Ureter (tissue), 1 donor: ENCODE measurements around the gene NRG3. TPM values are rescaled to one million over a fixed set of nuclear protein-coding genes. Genes with fewer than 3 reads are reported as not detected.
"Not testable (repeated sequence)": the region's sequence is repeated elsewhere in the genome, so short reads cannot be mapped to it uniquely, and the experiment has no call there.

Source experiments
- DNase-seq: peaks from one replicate; pipeline ENCODE4 v3.0.0-alpha.2; 2020; ENCODE audit warnings: low spot score
- total RNA-seq: library from RNA; stranded (reverse); gene quantifications from one replicate; pipeline ENCODE4 v1.2.4, GENCODE V29; 2023
- donor health status: DM: yes; HTN: yes; CAD: no.

Gene NRG3
- total RNA-seq, 1 donor from 2014 or later = 0.57 TPM

DNA sequence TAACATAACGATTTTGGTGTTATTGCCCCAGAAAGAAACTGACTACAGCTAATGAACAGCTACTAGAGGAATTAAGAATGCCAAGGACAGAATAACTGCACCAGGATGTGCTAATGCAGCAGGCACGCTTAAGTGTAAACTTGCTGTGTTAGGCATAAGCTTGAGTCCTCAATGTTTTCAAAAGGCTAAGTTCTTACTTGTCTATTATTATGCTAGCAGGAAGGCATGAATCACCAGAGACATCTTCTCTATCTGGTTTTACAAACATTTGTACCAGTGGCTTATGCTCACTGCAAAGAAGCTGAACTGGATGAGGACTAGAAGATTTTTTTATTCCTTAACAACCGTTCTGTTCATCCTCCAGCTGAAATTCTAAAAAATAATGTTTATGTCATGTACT is 1035.3 kb downstream of the NRG3 start:
- DNase-seq = no peak

GRCh38 chr10:82914655-82915136 is 1039.7 kb downstream of the NRG3 start:
- no peak for DNase-seq

DNA sequence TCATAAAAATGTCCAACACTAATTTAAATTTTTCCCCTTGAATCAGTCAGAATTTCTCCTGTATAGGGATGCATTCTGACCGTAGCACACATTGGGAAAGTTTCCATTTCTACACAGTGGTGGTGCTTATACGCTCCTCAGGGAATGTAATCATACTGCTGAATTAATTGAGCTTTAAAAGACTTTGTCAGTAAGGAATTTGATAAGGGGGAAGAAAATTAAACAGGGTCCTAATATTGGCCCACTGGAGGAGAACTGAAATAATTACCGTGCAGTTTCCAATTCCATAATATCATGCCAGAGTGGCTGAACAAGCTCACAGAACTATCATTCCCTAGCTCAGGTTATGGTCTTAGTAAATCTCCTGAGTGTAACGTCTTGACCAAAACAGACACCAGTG is 1041.9 kb downstream of the NRG3 start:
- no peak for DNase-seq

GRCh38 chr10:82918022-82918421 is 1043.0 kb downstream of the NRG3 start:
- no peak for DNase-seq

- DNase-seq = no peak
Measured at GRCh38 chr10:82922046-82922445, 1047.1 kb downstream of the NRG3 start.

- no peak for DNase-seq
Measured at GRCh38 chr10:82922755-82923154, 1047.8 kb downstream of the NRG3 start.

DNA sequence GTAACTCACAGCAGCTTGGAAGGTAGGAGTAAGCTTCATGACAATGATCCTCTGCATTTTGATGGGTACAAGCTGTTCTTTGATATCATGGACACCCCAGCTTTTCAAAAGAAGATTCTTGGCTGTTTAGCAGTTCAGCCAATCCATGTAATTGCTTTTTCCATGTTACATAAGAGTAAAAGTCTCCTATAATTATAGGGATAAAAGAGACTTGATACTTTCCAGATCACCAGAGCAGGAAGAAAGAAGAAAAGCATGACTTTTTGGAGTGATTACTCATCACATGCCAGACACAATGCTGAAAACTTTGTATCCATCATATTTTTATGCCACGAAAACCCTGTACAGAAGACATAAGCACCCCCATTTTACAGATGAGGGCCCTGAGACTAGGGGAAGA is 1049.7 kb downstream of the NRG3 start:
- no peak for DNase-seq

DNA sequence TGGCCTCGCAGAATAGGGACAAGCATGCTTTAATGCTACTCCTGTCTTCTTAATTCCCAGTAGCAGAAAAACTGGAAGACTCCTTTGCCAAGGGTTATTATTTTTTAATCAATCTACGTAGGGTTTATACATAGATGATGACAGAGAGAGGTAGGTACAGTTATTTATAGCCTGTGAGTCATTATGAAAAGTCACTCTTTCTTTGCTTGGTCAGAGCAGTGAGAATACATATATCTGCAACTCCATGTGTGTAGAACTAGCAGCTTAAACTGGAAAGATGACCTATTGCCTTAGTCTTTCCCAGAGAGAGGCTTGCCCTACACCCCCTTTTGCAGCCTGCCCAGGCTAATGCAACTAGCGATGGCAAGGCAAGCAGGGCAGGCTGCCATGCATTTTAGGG is 1050.6 kb downstream of the NRG3 start:
- no peak for DNase-seq

DNA sequence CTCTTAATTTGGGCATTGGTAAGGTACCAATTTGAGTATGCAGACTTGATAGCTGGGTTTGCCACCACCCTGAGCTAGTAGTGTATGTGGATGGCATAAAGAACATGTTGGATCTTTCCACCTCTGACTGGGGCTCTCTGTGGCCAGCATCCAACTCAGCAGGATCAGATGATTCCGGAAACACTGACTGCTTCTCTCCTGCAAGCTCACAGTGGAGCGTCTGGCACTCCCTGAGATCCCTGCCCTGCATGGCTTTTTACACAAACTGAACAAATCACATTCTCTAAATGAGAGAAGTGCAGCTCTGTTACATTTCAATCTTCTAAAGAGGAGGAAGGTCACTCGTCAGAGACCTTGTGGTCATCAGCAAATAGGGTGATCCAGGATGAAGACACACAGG is 1057.5 kb downstream of the NRG3 start:
- DNase-seq = no peak

DNA sequence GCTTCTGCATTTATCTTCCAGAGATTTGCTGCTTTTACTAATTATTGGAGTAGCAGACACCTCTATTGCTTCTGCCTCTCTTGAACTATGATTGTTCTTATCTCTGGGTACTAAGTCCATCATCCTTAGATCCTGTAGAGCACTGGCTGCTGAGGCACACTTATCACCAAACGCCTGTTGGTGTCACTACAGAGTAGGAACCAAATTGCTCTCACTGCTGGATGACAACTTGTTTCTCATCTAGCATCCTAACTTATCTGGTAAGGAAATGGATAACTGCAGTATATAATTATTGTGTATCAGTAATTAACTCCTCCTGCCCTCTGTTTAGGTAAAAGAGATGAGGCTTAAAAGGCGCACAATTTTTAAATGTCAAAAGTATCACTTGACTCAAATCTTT is 1059.4 kb downstream of the NRG3 start:
- no peak for DNase-seq

GRCh38 chr10:82934947-82935346 is 1060.0 kb downstream of the NRG3 start:
- DNase-seq = no peak

DNA sequence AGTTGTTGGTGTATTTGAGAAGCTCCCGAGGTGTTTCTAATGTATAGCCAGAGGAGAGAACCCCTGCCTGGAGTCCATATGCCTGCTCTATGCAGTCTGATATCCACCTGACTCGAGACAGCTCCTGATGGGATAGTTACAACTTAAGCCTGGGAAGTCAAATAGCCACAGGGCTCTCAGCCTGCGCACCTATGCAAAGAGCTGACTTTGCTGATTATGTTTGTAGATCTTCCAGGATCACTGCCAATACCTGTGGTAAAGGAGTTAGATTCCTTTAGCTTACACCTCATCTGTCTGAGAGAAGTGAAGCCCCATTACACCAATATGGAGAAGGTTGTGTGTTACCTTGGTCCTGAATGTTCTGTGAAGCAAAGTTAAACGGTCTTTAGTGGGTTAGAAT is 1063.3 kb downstream of the NRG3 start:
- no peak for DNase-seq

- no peak for DNase-seq
Measured at GRCh38 chr10:82942286-82943099, 1067.5 kb downstream of the NRG3 start.

GRCh38 chr10:82943142-82943541 is 1068.1 kb downstream of the NRG3 start:
- no peak for DNase-seq

DNA sequence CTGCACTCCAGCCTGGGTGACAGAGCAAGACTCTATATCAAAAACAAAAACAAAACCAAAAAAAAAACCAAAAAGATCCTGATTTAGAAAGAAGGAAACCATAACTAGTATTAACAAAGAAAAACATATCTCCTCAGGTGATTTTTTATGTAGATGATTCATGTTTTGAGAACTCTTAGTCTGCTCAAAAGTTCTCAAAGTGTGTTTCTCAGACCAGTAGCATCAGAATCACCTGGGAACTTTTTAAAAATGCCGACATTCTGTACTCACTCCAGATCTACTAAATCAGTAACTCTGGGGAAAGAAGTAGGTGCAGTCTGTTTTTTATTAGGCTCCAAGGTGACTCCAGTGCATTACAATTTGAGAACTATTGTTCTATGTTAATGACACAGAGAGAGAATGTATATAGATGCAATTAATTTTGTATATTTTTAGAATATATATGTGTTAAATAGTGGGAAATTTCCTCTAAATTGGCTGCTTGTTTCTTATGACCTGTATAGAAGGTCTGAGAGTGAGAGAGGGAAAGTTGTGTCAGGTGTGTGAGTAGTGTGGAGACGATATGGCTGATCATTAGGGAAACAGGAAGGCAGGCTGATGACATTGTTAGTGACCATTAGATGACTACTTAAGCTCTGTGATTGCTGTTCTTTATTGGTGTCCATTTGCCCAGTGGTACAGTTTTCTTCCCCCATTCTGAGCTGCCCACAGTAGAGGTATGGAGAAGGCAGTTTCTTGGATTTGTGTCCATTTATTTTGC is 1075.0 kb downstream of the NRG3 start:
- DNase-seq = no peak

DNA sequence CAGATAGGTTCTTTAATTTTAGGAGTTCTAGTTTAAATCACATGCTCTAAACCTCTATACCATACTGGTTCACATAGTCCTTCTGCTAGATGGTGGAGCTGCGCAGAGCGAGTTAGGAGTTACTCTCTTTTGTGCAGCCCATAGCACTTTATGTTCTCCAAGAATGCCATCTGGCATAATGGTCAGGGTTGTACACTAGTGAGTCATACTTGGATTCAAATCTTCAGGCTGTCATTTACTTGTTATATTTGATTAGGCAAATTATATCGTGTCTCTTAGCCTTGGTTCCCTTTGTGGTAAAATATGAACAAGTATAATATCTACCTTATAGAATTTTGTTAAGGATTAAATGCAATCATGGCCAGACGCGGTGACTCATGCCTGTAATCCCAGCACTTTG is 1078.3 kb downstream of the NRG3 start:
- DNase-seq = no peak

DNA sequence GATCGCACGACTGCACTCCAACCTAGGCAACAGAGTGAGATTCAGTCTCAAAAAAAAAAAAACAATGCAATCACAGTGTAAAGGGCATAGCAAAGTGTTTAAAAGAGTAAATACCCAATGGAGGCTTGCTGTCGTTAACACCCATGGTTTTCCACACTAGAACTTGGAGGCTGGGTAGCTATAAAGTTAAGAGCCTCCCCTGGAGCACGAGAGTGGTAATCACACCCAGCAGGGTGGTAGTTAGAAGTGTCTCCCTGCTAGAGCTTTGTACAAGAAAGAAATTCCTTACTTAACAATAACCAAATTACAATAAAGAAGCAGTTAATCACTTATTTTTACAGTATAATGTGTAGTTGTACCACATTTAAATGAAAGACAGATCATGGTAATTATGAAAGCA is 1078.9 kb downstream of the NRG3 start:
- DNase-seq = no peak

GRCh38 chr10:82960421-82961060 is 1085.5 kb downstream of the NRG3 start:
- not testable (repeated sequence) for DNase-seq

DNA sequence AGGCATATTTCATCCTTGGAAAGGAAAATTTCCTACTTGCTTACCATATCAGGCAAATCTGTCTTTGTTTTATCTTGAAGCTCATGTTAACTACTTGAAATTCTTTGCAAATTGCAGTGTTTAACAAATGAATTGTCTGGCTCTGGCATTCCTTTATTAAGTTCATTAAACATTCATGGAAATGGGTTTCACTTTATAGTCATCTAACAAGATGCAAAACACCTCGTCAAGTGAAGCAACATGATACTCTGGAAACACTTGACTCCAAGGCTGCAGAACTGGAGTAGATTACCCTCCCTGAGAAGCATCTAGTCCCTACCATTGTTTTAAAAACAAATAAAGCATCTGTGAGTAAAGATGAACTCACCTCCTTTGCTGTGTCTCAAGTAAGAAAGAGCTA is 1086.9 kb downstream of the NRG3 start:
- no peak for DNase-seq

DNA sequence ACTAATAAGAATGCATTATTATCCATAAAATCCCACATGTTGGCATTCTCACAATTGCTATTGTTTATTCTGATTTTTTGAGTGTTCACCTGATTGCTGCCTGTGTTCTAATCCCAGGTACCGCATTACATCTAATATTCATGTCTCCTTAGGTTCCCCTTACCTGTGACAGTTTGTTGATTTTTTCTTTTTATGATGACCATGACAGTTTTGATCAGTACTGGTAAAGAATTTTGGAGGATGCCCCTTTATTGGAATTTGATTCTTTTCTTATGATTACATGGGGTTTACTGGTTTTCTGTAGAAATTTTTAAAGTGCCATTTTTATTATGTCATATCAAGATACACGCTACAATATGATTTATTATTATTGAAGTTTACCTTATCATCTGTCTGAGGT is 1091.1 kb downstream of the NRG3 start:
- DNase-seq = no peak

- no peak for DNase-seq
Measured at GRCh38 chr10:82968533-82968932, 1093.5 kb downstream of the NRG3 start.

GRCh38 chr10:82969405-82969804 is 1094.4 kb downstream of the NRG3 start:
- DNase-seq = no peak

DNA sequence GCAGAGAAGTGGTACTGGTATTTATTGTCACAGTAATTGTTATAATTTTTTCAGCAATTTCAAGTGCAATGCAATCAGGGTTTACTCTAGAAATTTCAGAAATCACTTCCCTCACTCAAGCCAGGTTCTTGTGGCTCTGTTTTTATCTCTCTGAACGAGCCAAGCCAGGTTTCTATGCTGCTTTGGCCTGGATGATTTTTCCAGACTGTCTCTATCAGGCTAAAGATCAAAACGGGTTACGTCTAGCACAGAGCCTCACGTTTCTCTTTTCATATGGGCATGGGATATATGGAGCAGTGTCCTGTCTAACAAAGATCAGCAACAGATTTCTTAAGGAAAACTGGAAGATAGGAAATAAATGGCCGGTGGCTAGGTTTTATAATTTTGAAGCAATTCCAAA is 1105.3 kb downstream of the NRG3 start:
- DNase-seq = no peak
